Hematopoietic multipotent progenitor cell treated with erythropoietin and hydrocortisone succinate and interleukin-3 and kit ligand, for 8 days (in vitro differentiated cells): ENCODE results near the gene PAX1.

Experiments
- DNase-seq: peaks from one replicate; pipeline ENCODE4 v3.0.0-alpha.2; 2015

The PAX1 gene

DNA sequence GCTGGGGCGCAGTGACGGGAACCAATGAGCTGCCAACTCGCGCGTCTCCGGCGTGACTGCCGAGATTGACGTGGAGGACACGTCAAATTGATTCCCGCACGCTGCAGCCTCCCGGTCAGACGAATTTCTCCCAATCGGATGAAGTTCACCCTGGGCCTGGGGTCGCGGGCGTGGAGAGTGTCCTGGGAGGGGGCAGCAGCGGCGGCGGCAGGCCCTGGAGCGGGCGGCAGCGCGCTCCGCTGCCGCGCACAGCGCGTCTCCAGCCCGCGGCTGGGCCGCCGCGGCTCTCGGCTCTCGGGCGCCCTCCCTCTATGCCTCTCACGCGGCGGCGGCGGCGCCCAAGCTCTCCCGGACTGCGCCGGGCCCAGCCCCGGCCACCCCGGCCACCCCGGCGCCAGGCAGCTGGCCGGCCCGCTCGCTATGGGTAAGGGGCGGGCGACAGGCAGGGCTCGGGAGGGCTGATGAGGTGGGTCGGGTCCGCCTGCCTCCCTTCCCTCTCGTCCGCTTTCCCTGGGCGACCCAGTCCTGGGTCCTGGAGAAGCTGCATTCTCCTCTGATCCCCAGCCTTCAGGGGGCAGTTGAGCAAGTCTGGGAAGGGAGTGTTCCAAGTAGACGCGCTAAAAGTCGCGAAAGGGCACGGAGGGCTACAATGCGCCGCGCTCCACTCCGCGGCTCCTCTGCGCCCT is at the start of gene PAX1:
Gene PAX1 (plus strand): TSS at position 90 of the 686 bp plus-strand sequence. CDS start 49 bp downstream, at position 139.
- no peak for DNase-seq

DNA sequence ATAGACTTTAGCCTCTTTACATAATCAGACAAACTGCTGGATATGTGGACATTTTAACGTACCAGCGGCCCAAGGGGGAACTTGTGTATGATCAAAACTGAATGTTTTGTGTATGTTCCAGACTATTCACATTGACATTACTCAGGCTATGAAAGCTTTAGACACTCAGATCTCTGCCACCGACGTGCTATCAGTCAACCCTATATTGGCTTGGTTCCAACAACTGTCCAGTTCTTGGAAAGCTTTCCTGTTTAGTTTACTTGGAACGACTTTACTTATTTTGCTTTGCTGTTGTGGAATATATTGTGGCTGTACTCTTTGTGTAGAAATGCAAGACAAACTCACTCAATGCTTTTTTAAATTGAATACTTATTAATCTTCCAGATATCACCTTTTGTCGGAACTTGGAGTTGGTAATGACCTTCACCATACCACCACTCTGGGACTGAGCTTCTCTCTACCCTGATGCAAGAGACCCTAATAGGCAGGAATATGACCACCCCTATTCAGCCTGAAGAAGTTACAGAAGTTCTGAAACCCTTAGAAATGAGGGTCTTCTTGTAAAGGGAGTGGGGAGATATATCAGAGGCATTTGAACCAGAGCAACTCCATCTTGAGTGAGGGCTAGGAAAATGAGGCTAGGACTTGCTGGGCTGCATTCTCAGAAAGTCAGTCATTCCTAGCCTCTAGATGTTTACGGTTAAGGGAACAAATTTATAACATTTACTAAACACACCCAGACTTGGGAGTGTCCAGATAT is 49.0 kb upstream of the PAX1 start:
- DNase-seq: peak; percentile 57

DNA sequence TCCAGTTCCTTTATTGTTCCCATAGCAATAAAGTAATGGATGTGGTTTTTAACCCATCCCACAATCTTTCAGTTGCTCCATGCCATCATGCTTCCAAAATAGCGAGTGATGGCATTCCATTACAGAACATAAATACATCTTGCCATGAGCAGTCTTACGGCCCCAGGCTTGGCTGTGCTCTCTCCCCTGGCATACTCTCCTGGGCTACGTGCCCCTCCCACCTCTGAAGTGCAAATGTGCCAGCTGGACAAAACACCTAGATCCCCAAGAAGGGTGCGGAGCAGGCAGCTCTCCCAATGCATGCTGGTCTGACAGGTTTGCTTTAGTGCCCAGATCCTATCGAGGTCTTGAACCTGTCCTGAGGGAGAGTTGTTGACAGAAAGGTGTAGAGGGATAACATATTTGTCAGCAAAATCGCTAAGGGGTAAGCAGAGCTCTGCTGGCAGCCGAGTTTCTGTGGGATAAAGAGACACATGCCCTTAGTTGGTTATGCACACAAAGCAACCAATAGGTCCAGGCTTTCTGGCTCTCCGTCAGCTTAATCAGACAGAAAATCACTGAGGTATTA is 43.9 kb upstream of the PAX1 start:
- no peak for DNase-seq

DNA sequence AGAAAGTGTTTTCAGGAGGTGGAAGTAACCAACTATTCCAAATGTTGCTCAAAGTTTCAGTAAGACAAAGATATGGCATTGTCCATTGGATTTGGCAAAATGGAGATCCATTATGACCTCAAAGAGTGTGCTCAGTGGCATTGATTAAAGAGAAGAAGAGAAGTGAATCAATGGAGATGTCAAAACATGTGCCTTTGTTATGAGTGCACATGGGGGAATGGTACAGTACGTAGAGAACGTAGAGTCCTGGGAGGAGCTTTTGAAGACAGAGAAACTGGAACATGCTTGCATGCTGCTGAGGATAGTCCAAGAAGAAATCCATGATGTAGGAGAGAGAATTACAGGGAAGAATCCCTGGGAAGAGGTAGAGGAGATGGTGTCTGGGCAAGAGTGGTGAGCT is 42.0 kb upstream of the PAX1 start:
- no peak for DNase-seq

DNA sequence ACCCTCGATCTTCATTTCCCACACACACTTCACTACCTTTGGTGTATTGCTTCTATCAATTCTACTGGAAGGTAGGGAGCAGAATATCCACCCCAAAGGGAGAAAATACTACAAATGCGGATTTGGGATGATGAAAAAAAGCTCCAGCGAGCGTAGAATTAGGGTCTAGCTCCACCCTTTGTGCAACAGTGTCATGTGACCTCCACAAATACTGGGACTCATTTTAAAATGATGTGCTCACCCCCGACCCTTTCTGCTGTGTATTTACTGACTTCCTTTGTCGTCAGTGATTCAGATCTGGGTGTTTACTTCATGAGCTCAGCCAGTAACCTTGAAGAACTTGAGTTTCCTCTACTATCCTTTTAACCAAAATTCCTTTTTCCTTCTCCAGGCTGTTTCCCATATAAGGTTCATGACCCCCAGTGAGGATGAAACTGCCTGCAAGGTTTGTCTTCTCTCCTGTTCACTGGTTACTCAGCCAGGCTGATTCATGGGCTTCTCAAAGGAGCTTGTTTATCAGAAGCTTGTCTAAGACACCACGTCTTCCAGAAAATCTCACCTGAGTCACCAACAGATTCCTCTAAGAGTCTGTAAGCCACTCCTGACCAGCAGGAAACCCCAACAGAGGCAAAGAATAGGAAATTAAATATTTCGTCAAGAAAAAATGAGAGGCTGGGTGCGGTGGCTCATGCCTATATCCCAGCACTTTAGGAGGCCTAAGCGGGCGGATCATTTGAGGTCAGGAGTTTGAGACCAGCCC is 39.6 kb upstream of the PAX1 start:
- DNase-seq: no peak

DNA sequence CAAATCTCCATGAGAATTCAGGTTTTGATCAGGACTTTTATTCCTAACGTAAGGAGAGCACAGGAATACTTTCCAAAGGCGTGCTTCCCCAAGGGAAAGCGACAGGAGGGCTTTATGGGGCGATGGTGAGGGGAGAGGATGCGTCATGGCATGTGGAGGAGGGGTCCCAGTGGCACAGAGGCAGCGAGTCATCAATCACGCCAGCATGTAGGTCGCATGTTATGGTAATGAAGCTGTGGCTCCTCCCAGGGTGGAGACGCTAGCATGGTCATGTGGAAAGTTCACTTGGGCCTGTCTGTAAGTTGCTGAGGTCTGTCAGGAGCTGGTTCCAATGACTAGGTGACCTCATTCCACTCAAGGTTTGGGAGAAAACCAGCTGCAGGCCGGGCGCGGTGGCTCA is 35.3 kb upstream of the PAX1 start:
- no peak for DNase-seq

DNA sequence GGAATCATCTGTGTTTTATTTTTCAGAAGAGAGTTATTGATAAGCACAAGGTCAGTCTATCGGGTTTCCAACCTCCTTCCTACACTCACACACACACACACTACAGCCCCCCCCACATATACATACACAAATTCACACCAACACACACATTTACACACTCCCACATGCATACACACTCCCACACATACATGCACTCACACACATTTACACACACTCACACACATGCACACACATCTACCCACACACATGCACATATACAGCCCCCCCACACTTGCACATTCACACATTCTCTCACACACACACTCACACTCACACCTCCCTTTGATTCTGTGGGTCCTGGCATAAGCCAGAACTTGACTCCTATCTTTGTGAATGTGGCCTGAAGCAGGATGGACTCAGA is 34.5 kb upstream of the PAX1 start:
- DNase-seq: no peak

DNA sequence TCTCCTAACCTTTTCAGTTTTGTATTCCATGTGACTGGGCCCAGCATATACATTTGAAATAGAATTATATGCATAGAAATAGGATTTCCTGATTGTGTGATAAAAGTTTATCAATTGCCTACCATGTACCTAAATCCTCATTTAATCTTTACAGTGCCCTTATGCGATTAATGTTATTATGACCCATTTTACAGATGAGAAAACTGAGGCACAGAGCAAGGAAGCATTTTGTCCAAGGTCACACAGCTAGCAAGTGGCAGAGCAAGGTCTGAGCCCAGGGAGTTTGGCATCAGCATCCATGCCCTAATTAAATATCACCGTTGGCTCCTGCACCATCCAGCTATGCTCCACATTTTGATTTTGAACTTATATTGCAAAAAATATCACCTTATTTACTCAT is 28.2 kb upstream of the PAX1 start:
- DNase-seq: no peak

DNA sequence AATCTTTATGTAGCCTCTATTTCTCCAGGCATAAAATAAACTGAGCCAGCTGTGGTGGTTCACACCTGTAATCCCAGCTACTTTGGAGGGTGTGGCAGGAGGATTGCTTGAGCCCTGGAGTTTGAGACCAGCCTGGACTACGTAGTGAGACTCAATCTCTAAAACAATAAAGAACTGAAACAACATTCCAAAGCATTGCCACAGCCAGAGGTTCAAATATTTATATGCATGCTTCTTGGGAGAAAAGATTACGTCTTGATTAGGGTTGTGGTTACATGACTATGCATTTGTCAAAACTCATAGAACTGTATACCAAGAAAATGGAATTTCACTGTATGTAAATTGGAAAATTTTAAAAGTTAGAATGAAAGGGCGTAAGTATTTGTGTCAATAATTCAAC is 27.7 kb upstream of the PAX1 start:
- no peak for DNase-seq

DNA sequence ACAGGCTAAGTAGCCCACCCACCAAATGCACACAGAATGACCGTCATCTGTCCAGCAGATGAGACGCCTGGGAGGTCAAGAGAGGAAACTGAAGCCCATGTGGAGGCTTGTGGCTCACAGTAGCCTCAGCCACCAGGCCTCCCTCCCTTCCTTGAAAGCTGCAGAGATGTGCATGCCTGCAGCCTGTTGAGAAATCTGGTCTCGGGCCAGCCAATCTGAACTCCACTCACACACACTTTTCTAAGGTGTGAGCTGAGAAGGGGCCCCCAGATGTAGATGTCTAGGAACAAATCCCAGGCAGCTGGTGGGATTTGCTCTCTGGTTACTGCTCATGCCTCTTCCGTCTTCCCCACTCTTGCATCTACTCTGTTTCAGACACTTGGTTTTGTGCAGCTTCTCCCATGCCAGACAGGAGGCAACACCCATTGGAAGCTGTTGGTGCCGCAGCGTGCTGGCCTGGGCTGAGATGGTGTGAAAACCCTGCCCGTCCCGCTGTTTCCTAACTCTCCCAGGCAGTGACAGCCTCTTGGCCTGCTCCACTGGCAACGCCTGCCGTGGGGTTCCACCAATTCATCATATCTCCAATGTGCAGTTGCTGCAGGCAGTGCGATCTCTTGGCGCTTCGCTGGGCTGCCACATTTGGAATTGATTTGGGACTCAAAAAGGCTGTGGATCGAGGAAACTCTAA is 24.1 kb upstream of the PAX1 start:
- DNase-seq: no peak

DNA sequence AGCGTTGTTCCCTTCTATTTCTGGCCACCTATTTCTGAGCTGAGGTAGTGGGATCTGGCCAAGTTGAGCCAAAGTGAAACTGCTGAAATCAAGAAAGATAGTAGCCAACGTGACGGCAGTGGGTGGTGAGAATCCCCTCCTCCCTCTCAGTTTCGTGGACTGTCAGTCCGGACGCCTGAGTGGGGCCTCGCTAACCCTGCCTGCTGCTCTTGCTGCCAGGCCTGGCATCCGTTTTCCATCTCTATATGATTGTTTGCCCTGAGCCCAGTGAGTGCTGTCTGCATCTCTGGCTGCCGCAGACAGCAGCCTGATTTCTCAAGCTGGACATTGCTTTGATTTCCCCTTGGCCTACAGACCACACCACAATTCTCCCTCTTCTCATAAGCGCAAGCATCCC is 23.5 kb upstream of the PAX1 start:
- no peak for DNase-seq

DNA sequence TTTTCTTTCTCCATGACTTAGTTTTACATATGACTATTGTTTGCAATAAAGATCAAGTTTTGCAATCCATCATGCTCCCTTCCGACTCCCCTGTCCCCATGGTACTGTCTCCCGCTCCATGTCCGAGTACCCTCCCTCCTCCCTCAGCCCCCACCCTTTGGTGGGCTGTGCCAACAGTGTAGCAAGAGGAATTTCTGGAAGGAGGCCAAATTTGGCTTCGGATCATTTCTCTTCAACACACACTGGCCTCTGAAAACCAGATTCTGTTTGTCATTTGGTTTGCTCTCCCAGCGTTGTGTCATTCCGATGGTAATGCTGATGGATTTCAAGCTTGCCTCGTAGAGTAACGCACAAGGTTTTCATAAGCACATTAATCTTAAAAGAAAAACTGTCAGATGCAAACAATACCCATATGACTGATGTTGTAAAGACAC is 22.9 kb upstream of the PAX1 start:
- DNase-seq: no peak

DNA sequence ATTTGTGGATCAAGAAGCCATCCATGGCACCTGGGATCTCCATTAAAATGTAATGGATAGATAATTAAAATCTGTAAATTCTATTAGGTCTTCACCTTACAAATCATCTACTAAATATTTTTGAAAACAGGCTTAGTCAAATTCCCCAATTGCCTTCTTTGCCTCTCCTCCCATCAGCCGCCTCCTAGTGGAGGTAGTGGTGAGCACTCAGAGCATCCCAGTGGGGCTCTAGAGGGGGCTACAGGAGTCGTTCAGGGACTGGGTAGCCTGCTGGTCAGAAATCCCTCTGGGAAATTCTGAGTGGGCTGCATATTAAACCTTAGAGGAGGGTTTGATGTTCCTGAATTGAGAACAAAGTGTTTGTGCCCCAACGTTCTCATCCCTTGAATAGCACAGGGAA is 20.8 kb upstream of the PAX1 start:
- no peak for DNase-seq

DNA sequence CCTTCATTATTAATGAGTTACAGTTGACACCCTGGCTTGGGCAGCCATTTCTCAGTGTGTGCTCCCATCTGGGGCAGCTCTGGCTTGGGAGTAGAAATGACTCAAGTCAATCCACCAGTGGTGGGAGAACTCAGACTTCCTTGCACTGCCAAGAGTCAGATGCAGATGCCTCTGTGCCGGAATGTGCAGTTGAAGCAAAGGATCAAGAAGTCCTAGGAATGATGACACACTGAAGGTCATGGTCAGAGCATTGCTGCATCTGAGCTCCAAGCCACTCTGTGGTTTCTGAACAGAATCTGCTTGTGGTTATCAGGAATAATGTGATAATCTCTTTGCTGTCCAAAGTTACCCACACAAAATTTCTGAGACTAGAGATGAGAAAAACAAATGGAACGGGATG is 19.5 kb upstream of the PAX1 start:
- DNase-seq: no peak

DNA sequence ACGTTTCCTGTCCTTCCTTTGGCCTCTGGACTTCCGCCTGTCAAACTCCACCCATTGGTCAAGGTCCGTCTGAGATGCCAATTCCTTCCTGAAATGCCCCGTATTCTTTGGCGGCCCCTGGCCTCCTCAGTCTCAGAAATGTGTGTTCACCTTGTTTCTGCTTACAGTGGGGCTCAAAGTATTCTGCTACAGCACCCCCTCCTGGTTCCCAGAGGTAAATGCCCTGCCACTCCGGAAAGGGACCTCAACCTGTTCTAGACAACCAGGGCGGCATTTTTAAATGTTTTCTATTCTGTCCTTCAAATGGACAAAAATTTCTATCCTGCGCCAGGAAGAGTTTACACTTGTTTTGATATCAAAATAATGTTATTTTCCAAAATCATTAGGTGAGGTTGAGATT is 12.1 kb upstream of the PAX1 start:
- peak; percentile 9 for DNase-seq

DNA sequence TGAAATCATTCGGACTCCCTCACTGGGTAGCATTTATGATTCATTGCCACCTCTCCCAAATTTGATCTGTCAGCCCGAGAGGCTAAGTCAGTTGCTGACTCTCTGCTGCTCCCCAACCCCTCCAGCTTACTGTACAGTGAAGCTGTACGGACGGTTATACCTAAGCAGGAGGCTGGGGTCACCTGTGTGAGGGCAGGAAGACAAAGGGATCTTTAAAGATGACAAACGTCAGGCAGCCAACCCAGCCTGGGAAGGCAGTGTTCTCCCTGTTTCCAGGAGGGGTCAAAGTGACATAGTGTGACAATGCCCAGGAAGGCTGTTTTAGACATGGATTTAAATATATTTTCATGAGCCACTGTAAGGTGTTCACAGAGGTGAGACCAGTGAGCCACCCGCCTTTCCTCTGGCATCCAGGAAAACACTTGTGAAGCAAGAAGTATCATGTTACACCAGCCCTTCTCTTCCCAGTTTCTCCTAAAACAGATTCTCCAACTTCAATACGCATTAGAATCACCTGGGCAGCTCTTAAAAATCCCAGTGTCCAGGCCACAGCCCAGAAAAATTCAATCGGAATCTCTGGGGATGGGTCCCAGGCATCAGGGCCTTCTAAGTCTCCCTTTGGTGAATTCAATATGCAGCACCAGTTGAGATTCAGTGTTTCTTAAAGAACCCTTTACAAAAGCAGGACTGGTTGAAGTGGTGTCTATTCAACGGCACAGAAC is 6.8 kb upstream of the PAX1 start:
- DNase-seq: no peak

DNA sequence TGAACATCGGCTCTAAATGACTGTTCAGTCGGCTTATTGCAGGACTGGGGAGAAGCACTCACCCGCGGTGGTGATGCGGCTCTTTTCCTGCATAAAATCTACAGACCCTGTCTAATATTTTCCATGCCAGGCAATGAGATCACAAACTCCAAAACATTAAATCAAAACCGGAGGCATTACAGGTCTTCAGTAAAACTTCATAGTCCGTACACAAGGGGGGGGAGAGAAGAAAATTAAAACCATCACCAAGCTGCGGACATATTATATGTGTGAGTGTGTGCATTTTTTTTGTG is 6.3 kb upstream of the PAX1 start:
- DNase-seq: no peak

DNA sequence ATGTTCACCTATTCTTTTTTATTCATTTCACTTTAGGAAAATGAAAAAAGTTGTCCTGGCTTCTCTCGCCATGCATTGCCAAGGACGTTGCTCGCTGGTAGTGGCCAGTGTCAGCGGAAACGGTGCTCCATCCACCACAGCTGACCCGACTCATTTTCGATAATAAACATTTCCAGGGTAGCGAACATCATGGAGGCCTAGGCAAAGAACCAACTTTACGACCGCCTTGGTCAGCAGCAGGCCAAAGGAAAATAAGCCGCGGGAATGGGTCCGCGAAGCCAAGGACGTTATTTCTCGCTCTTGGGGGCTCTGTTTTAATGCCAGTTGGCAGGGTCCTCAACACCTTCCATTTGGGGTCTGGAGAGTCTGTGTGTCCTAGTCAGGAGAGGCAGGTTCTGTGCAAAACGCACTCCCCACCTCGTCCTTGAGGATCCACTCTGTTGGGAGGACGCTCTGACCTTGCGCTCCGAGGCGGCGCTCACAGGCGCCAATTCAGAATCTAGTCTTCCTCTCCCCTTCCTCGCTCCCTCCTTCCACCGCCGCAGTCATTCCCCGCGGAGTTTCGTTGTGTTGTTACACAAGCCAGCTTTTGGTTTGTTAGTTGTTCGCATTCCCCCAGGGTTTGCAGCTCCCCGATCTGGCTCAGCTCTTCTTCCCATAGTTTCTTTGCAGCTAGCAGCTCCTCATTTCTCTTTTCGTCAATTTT is 4.1 kb upstream of the PAX1 start:
- no peak for DNase-seq

DNA sequence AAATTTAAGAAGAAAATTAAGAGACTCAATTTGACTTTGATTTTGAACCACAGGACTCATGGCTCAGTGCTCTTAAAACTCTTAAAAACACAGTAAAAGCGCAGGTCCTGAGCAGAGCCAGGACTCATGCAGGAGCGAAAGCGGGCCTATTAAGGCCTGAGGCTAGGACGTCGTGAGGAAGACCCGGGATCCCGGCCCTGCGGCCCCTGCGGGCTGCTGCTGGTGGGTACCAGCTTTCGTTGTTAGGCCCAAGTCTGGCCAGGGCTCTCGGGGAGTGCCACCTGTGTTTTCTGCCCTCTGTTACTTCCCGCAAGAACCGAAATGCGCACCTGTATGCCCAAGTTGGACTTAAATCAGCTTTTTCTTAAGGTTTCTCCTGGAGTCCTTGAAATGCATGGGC is 3.4 kb upstream of the PAX1 start:
- DNase-seq: no peak

DNA sequence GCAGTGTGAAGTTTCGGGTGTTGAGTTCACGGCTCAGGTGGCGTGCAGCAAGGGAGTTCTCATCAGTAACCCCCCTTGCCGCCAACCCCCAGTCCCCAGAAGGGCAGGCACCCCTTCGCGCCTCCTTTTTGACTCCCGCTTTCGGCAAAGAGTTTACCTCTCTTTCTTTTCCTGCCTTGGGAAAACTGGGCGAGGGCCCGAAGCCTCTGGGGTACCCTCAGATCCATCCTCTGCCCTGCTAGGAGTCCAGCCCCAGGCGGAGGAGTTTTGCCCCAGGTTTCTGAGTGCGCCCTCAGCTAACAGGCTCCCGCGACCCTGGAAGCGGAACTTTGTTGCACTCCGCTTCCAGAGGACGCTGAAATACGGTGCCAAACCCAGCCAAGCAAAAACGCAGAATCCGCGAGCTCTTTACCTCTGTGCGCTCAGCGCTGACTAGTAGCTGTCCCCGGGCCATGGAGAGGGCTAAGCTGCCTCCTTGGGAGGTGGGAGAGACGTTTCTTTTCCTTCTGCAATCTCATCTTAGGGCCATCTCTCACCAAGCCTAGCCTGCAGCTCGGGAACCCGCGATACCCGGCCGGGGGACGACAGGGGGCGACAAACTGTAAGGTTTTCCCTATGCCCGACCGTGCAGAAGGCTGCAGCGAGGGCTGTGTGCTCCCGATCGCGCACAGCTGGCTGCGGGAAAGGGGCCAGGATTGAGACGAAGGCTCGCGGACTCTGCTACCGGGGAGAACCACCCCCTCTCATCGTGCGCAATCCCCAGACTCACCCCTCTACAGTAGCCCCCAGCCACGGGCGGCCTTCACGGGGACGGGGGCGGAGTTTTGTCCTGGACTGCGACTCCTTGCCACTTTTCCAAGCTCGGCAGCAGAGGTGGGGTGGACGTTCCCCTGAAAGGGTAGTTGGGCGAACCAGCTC is 2.7 kb upstream of the PAX1 start:
- DNase-seq: peak; percentile 37
